Kasumi-1 (cell line): Measurements from ENCODE around the gene CHL1.

Source experiments
- DNase-seq, 2 experiments: peaks; one replicate each; lab custom pipeline; 2025; lab: John Stamatoyannopoulos, UW

The CHL1 gene

DNA sequence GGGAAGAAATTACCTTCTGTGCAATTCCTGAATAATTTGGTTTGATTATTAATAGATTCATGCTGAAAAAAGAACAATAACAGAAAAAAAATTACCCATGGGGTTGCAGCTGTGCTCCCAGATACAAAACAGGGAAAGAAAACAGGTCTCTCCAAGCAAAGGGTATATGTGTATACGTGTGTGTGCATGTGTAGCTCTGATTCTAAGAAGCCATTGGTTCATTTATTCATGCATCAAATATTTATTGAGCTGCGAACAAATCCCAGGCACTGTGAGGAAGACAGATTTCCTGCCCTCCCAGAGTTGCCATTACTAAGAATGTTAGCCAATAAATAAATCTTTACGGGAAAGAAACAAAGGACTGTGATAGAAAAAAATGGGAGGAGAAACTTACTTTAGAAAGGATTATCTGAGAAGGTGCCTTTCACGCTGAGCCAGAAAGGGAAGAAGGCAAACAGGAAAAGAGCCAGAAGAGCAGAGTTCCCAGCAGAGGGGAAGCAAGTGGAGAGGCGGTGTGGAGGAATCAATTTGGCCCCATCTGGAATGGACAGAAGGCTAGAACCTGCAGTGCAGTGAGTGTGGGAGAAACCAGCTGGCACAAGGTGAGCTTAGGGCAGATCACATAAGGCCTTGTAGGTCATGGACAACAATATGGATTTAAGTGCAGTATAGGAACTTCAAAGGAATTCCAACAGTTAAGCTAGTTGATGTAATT, 20.7 kb downstream of the CHL1 start:
- DNase-seq: no peak

- DNase-seq: no peak
Observed at GRCh38 chr3:217948-218347, 21.4 kb downstream of the CHL1 start.

DNA sequence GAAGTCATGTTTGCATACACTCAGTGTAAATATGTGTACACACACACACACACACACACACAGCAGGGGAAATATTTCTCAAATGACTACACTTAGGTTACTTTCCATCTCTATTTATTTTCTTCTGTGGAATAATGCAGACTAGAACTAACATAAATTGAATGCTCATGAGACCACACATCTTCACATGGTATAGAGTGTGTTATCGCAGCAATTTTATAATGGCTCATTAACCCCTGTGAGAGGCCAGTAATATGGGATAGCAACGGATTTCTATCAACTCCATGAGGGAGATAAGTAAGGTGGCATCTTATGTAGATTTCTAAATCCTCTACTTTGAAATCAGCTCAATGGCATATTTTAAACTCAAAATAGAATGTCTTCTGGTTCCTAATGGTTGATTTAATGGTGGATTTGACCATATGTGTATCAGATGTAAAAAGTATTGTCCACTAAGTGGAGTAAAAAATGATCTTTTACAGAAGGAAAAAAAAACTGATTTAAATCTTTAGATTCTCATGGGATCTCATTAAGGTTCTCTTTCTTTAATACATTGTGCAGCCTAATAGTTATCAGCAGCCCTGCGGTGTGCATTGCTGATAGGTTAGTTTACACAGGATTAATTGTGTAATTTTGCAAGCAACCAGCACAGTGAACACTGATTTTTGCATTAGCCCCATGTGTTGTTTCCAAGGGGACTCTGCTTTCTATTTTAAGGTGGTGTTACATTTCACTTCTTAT, 32.0 kb downstream of the CHL1 start:
- no peak for DNase-seq

GRCh38 chr3:229183-229661, 32.7 kb downstream of the CHL1 start:
- no peak for DNase-seq

DNA sequence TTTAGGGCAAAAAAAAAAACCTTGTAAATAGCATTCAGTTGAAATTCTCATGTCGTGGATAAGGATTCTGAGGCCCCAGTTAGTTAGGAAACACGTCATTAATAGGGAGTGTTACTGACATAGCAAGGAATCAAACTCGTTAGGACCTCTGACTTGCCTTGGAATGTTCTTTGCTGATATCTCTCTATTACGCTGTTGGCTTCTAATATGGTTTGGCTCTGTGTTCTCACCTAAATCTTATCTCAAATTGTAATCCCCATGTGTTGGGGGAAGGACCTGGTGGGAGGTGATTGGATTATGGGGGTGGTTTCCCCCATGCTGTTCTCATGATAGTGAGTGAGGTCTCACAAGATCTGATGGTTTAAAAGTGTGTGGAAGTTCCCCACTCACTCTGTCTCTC, 40.3 kb downstream of the CHL1 start:
- no peak for DNase-seq

DNA sequence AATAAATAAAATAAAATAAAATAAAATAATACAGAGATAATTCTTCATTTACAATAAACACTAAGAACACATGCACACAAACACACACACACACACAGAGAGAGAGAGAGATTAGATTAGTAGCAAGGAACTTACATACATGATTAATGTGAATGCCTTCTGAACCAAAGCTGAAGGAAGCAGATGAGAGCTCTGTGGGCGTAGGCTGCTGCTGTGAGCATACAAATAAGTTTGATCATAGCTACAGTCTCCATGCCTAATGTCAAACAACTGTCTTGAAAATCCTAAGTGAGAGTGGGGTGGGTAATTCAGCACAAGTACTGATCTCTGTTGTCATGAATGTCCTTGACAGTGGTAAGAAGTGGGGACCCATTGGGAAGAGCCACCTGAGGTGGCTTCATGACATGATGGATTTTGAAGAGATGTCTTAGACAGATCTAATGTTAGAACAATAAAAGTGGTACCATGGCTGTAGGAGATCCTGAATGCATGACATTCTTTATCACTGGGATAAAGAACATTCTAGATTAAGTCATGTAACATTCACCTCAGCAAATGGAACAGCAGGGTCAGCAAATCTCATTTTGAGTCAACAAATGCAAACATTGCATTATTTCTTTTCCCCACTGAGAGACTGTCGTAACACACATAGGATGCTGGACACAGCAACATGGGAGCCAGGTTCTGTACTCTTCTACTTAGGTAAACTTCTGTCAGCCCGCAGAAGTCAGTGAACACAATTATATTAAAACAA, 46.2 kb downstream of the CHL1 start:
- no peak for DNase-seq

DNA sequence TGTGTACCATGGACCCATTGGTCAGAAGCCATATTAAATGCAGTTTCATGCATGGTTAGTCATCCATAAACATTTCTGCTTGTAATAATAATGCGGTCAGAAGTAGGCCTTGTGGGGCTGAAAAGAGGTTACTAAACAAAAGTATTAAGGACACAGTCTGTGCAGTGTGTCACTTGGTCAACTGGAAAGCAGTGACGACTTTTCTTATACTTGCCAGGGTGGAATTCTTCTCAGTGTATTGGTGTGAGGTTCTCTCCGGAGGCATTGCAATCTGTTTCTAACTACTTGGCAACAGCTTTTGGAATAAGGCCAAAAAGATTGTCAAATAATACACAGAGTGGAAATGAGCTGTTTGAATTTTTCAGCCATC, 46.8 kb downstream of the CHL1 start:
- DNase-seq: no peak

GRCh38 chr3:244041-244440, 47.5 kb downstream of the CHL1 start:
- no peak for DNase-seq

GRCh38 chr3:247916-248315, 51.4 kb downstream of the CHL1 start:
- no peak for DNase-seq

DNA sequence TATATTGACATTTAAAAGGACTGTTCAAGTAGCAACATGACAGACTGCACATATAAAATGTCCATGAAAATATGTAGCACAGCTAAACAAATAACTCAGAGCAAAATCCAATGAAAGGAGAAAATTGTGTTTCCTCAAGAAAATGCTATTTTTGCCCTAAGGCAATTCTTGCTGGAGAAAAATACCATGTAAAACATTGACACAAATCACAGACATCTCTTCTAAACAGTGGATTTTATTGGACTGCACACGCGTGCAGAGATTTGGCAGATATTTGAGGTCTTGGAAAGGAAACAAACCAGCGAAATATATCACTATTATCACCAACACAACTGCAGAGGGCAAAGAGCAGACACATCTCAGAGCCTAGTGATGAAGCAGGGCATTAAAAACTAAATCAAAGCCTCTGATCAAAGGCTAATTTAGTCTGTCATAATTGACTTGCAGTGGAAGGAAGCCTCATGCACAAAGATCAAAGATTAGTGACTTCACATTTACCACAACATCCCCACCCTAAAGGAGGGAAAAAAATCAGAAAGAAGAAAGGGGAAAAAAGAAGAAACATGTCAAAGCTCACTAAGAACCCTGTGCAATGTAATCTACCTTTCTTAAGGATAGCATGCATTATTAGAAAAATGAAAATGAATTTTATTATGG, 52.4 kb downstream of the CHL1 start:
- no peak for DNase-seq

DNA sequence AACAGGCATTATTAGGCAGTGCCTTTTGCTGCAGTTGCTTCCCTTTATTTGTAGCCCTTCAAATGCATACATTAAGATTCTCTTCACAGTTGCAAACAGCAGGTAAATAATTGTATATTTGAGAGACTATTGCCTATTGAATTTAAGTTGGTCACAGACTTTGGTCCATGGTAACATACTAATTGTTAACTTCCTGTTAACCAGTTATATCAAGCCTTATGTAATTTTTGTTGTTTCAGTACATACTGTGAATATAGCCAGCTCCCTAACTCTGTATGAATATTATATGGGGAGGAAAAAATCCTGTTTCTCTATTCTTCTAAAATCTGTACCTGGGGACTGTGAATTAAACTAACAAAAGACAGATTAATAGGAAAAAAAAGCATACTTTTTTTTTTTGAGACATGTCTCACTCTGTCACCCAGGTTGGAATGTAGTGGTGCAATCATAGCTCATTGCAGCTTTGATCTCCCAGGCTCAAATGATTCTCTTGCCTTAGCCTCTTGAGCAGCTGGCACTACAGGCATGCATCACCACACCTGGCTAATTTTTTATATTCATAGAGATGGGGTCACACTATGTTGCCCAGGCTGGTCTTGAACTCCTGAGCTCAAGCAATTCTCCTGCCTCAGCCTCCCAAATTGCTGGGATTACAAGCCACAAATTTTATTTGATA, 53.2 kb downstream of the CHL1 start:
- DNase-seq: no peak

DNA sequence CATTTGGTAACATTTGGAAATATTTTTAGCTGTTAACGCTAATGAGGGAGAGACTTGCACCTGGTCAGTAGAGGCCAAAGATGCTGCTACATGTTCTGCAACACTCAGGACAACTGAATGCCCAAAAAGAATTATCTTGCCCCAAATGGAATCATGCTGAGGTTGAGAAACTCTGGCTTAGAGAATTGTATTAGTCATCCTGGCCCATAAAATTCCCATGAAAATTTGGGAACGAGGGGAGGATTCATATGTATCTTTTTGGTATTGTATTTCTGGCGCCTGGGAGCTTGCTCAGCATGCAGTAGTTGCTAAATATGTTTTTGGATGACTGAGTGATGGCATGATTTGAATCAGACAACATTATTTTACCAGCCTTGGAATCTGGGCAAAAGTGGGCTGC, 59.9 kb downstream of the CHL1 start:
- DNase-seq: no peak

DNA sequence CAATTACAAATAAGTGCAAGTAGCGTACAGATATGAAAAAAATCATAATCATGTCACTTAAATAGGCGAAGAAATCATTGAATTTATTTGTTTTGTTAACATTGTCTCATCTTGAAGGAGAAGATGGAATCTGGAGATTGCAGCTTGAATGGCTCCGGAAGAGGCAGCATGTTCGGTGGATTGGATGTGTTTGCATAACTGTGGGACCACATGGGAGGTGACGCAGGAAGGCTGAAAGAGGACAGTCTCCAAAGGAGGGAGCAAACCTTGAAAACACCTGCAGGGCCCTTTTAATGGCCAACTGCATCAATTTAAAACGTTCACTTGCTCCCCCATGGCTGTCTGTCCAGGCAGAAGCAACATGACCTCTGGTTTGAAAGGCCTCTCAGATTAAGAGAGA, 61.3 kb downstream of the CHL1 start:
- DNase-seq: no peak

DNA sequence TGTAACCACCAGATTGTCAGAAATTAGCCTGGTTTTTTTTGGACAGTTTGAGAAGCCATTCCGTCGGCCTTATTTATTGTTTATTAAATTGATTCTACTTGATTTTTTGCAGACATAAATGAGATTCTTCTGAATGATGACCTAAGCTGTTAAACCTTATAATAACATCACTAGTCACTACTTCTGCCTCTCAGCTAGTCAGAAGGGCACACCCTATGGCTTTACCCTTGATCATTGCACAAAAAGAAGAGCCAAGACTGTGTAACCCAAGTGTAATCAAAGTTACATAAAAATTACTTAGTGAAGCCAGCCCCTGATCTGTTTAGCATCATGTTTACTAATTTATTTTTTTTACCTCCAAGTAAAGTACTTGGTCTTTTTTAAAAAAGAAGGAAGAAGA, 64.3 kb downstream of the CHL1 start:
- no peak for DNase-seq

DNA sequence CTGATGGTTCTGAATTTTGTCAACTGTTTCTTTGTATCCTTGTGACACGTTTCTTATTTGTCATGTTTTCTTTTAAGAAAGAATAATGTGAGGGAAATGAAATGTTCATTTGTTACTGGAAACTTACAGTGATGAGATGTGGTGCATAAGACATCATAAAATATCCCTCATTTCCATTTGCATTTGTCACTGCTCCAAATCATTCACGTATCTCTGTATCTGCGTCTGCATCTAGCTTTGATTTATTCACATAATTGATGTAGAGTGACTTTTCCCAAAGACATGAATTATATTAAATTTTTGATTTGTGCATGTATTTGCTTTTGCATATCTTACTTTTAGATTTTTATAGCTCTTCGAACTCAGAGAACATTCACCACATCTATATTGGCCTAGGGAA, 66.8 kb downstream of the CHL1 start:
- DNase-seq: no peak

GRCh38 chr3:264394-265156, 68.0 kb downstream of the CHL1 start:
- no peak for DNase-seq

- no peak for DNase-seq
Observed at GRCh38 chr3:267101-267500, 70.5 kb downstream of the CHL1 start.

DNA sequence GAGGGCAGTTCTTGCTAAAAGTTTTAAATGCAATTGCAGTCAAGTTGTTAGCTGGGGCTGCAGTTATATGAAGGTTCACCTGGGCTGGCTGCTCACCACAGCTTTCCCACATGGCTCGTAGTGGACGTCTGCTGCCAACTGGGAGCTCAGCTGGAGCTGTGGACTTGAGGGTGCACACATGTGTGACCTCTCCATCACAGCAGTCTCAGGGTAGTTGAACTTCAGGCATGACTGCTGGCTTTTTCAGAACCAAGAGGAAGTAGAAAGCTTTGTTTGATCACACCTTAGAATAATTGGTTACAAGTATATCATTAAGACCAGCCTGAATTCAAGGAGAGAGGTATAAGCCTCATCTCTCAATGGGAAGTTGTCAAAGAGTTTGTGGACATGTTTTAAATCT, 74.1 kb downstream of the CHL1 start:
- DNase-seq: no peak

DNA sequence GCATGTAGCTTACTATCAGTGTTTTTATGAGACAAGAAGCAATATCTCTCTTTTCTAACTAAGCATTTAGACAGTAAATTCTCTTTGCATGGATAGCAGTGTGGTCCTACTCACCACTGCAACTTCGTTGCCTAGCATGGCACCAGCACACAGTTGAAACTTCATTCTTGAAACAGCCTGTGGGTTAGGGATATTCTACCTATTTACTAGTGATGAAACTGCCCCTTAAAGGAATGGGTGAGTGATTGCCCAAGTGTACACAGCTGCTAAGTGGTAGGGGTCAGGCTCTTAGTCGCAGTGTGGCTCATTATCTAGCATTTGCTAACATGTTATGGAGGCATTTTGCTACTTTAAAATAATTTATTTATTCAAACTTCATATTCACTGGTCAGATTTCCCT, 78.4 kb downstream of the CHL1 start:
- DNase-seq: no peak

- DNase-seq: peak; percentile 68 to 71
Observed at GRCh38 chr3:277873-278272, 81.3 kb downstream of the CHL1 start.
